Astrocyte (in vitro differentiated cells and primary cell): ENCODE data around the gene PRR5L. TPM values are rescaled to one million over a fixed set of nuclear protein-coding genes. Genes with fewer than 3 reads are reported as not detected.

Experiments used
- DNase-seq: peaks from one replicate; pipeline ENCODE4 v3.0.0-alpha.2; 2010; ENCODE audit warnings: low read depth
- FAIRE-seq: peaks from 2 replicates; lab custom pipeline; 2011; peaks lifted over from hg19 to GRCh38; lab: Jason Lieb, UNC
- H2AFZ ChIP-seq: 2 replicates; pipeline ENCODE4 v1.6.0; 2012; ENCODE audit warnings: low read depth, low read length, inconsistent platforms
- H3K27ac ChIP-seq: 2 replicates; pipeline ENCODE4 v1.5.1; 2011; ENCODE audit warnings: low read depth, low read length, inconsistent platforms
- H3K27me3 ChIP-seq: 2 replicates; pipeline ENCODE4 v1.6.0; 2011; ENCODE audit warnings: low read length, inconsistent platforms; ENCODE audit not compliant: insufficient read depth
- H3K36me3 ChIP-seq: 2 replicates; pipeline ENCODE4 v1.5.1; 2011; ENCODE audit warnings: low read length, inconsistent platforms; ENCODE audit not compliant: insufficient read depth
- H3K4me1 ChIP-seq: 2 replicates; pipeline ENCODE4 v1.5.1; 2011; ENCODE audit warnings: low read length, inconsistent platforms; ENCODE audit not compliant: insufficient read depth
- H3K4me2 ChIP-seq: 2 replicates; pipeline ENCODE4 v1.6.0; 2012; ENCODE audit warnings: low read length, inconsistent platforms
- H3K4me3 ChIP-seq: 2 replicates; pipeline ENCODE4 v1.5.1; 2011; ENCODE audit warnings: low read depth, mild to moderate bottlenecking, low read length, inconsistent platforms; ENCODE audit not compliant: insufficient read depth
- H3K79me2 ChIP-seq: 2 replicates; pipeline ENCODE4 v1.6.0; 2012; ENCODE audit warnings: mild to moderate bottlenecking, low read length, inconsistent platforms; ENCODE audit not compliant: insufficient read depth
- H3K9ac ChIP-seq: 2 replicates; pipeline ENCODE4 v1.6.0; 2012; ENCODE audit warnings: mild to moderate bottlenecking, low read length, inconsistent platforms
- H3K9me3 ChIP-seq: 2 replicates; pipeline ENCODE4 v1.5.1; 2012; ENCODE audit warnings: low read depth, mild to moderate bottlenecking, low read length, inconsistent platforms; ENCODE audit not compliant: insufficient read depth
- H4K20me1 ChIP-seq: 2 replicates; pipeline ENCODE4 v1.6.0; 2012; ENCODE audit warnings: low read length, inconsistent platforms; ENCODE audit not compliant: insufficient read depth
- H3K27ac Mint-ChIP-seq: one replicate; pipeline ENCODE4 v1.8.0; 2021; ENCODE audit warnings: mild to moderate bottlenecking, mixed read lengths; ENCODE audit not compliant: unreplicated experiment
- H3K27me3 Mint-ChIP-seq: one replicate; pipeline ENCODE4 v1.8.0; 2021; ENCODE audit warnings: low read depth, mixed read lengths; ENCODE audit not compliant: unreplicated experiment
- H3K36me3 Mint-ChIP-seq: one replicate; pipeline ENCODE4 v1.8.0; 2021; ENCODE audit warnings: low read depth, mixed read lengths; ENCODE audit not compliant: unreplicated experiment
- H3K4me1 Mint-ChIP-seq: one replicate; pipeline ENCODE4 v1.8.0; 2021; ENCODE audit warnings: low read depth, mixed read lengths; ENCODE audit not compliant: unreplicated experiment
- H3K4me3 Mint-ChIP-seq: one replicate; pipeline ENCODE4 v1.8.0; 2021; ENCODE audit warnings: mild to moderate bottlenecking, moderate library complexity, mixed read lengths; ENCODE audit not compliant: unreplicated experiment
- H3K9me3 Mint-ChIP-seq: one replicate; pipeline ENCODE4 v1.8.0; 2021; ENCODE audit warnings: mild to moderate bottlenecking, mixed read lengths; ENCODE audit not compliant: unreplicated experiment
- EZH2 ChIP-seq: IDR thresholded peaks from 2 replicates; pipeline ENCODE4 v1.6.1; 2012; ENCODE audit warnings: mild to moderate bottlenecking, low read length, inconsistent platforms; ENCODE audit not compliant: insufficient read depth
- total RNA-seq: library from RNA; stranded (reverse); gene quantifications from 2 replicates; pipeline ENCODE4 v1.2.1, GENCODE V29; 2021
- TF ChIP-seq, protein P1 (sequence below): IDR thresholded peaks from 2 replicates; pipeline ENCODE4 v1.5.1; 2011; ENCODE audit warnings: low read depth, mild to moderate bottlenecking, inconsistent platforms, low read length, moderate library complexity; ENCODE audit not compliant: insufficient read depth

PRR5L gene
- total RNA-seq, 1 donor from 2014 or later = 55.6 TPM

DNA sequence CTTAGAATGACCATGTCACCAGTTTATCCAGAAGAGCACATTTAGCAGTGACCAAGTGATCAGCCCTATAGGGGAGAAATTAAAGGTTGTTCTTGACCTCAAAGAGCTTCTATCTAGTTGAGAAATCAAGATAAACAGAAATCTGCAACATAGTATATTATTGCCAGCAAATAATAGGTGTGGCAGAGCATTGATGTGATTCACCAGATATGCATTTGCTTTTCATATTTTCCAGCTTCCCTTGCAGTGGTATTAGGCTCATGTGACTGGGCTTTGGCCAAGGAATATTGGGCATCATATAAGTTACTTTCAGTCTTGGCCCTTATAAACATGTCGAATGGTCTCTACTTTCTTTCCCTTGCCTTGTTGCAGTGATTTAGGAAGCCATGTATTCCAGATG lies 41.4 kb upstream of the PRR5L start:
- peaks cover 10% of the 10 kb centered on the region for H3K27me3 ChIP-seq
- Mint-ChIP-seq H3K36me3 (no peaks in the 10 kb centered on the region), H3K4me1 (peaks cover 21% of the 10 kb centered on the region), H3K4me3 (no peak overlapping the region), H3K9me3 (no peaks in the 10 kb centered on the region), H3K27ac (no peak overlapping the region), H3K27me3 (peaks cover 5% of the 10 kb centered on the region)
- H3K4me1 ChIP-seq = peaks cover under 1% of the 10 kb centered on the region
- no peaks in the 10 kb centered on the region for H4K20me1 ChIP-seq
- TF ChIP-seq, protein P1, sequence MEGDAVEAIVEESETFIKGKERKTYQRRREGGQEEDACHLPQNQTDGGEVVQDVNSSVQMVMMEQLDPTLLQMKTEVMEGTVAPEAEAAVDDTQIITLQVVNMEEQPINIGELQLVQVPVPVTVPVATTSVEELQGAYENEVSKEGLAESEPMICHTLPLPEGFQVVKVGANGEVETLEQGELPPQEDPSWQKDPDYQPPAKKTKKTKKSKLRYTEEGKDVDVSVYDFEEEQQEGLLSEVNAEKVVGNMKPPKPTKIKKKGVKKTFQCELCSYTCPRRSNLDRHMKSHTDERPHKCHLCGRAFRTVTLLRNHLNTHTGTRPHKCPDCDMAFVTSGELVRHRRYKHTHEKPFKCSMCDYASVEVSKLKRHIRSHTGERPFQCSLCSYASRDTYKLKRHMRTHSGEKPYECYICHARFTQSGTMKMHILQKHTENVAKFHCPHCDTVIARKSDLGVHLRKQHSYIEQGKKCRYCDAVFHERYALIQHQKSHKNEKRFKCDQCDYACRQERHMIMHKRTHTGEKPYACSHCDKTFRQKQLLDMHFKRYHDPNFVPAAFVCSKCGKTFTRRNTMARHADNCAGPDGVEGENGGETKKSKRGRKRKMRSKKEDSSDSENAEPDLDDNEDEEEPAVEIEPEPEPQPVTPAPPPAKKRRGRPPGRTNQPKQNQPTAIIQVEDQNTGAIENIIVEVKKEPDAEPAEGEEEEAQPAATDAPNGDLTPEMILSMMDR = no peak
- no peak for TF ChIP-seq EZH2
- no peaks in the 10 kb centered on the region for H3K79me2 ChIP-seq
- H3K9me3 ChIP-seq = no peaks in the 10 kb centered on the region
- H2AFZ ChIP-seq = no peak overlapping the region
- H3K4me3 ChIP-seq = no peak overlapping the region
- peak; percentile 18 for DNase-seq
- no peaks in the 10 kb centered on the region for H3K36me3 ChIP-seq
- no peak overlapping the region for H3K4me2 ChIP-seq
- FAIRE-seq = no peak
- H3K27ac ChIP-seq = no peak overlapping the region
- H3K9ac ChIP-seq = no peak overlapping the region

DNA sequence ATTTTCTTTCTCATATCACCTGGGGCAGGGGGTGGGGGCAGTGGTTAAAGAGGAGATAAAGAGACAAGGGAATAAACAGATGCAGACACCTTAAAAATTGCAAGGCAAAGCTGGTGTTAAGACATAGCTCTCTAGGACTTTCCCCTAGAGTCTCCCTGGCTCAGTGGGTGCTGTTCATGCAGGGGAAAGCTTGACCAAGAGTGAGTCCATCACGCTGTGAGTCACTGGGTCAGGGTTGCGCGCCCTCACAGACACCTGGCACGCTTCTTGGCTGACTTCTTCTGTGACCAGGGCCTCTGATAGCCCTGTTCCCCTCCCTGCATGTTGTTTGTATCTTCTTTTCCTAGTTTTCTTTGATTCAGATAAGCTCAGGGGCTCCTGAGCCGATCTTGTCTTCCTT lies 38.7 kb upstream of the PRR5L start:
- Histone ChIP-seq H4K20me1 (no peaks in the 10 kb centered on the region), H2AFZ (no peak overlapping the region), H3K27ac (no peak overlapping the region), H3K36me3 (no peaks in the 10 kb centered on the region), H3K4me1 (no peaks in the 10 kb centered on the region), H3K4me3 (no peak overlapping the region), H3K79me2 (no peaks in the 10 kb centered on the region), H3K9me3 (no peaks in the 10 kb centered on the region), H3K9ac (no peak overlapping the region), H3K4me2 (no peak overlapping the region), H3K27me3 (peaks cover 19% of the 10 kb centered on the region)
- DNase-seq = no peak
- Mint-ChIP-seq H3K9me3 (no peaks in the 10 kb centered on the region), H3K36me3 (no peaks in the 10 kb centered on the region), H3K4me1 (peaks cover 18% of the 10 kb centered on the region), H3K27ac (no peak overlapping the region), H3K4me3 (no peak overlapping the region), H3K27me3 (peaks cover 16% of the 10 kb centered on the region)
- no peak for FAIRE-seq
- TF ChIP-seq, protein P1 = no peak
- no peak for TF ChIP-seq EZH2

DNA sequence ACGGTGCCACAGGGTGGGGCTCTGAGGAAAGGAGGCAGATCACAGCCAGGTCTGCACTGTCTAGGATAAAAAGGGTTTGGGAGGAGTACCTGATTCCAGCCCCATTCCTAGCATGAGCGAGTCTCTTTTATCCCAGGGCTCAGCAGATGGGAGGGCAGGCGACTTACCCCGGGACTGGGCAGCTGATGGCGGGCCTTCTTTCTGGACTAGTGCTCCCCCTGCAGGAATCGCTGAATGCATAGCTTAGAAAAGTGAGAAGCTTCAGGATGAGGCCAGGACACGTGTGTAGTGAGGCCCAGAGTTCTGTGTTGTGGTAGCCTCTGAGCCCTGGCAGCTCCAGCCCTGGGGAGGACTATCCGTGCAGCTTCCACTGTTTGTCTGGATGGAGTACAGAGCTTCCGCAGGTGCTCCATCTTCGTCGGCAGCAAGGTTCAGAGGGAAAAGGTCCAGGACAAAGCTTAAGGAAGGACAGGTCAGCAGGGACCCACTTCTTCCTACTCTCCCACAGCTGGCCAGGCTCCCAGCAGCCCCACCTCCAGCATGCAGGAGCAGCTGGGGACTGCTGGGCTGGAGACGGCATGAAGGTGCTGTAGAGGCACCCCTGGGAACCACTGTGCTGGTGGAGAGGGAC lies 37.2 kb upstream of the PRR5L start:
- Histone ChIP-seq H3K79me2 (no peaks in the 10 kb centered on the region), H3K4me2 (no peak overlapping the region), H3K9ac (no peak overlapping the region), H2AFZ (no peak overlapping the region), H3K4me3 (no peak overlapping the region), H3K4me1 (no peaks in the 10 kb centered on the region), H3K36me3 (no peaks in the 10 kb centered on the region), H3K9me3 (no peaks in the 10 kb centered on the region), H4K20me1 (no peaks in the 10 kb centered on the region), H3K27me3 (peaks cover 26% of the 10 kb centered on the region), H3K27ac (no peak overlapping the region)
- H3K4me1 Mint-ChIP-seq = peaks cover 18% of the 10 kb centered on the region
- H3K9me3 Mint-ChIP-seq = no peaks in the 10 kb centered on the region
- H3K4me3 Mint-ChIP-seq = peak overlapping the region; percentile 47
- no peak for TF ChIP-seq EZH2
- TF ChIP-seq, protein P1 = peak; percentile 61
- no peaks in the 10 kb centered on the region for H3K36me3 Mint-ChIP-seq
- FAIRE-seq (no peak), DNase-seq (peak; percentile 42)
- no peak overlapping the region for H3K27ac Mint-ChIP-seq
- peaks cover 14% of the 10 kb centered on the region for H3K27me3 Mint-ChIP-seq
